DMS79 treated with DMSO at 0.1 percent for 48 hours (cell line): ENCODE results near the gene USH1C.

Source experiments
- DNase-seq: peaks from one replicate; lab custom pipeline; 2025; lab: John Stamatoyannopoulos, UW

USH1C gene

GRCh38 chr11:17526326-17526725, 17.9 kb downstream of the USH1C start:
- DNase-seq: no peak

GRCh38 chr11:17525570-17525969, 18.6 kb downstream of the USH1C start:
- DNase-seq: no peak

- no peak for DNase-seq
These were observed 20.0 kb downstream of the USH1C start for GRCh38 chr11:17524221-17524620.

- DNase-seq: no peak
These were observed 21.6 kb downstream of the USH1C start for GRCh38 chr11:17522655-17523054.

GRCh38 chr11:17521106-17521900, 22.9 kb downstream of the USH1C start:
- no peak for DNase-seq

- DNase-seq: no peak
These were observed 24.9 kb downstream of the USH1C start for GRCh38 chr11:17519061-17519885.

- no peak for DNase-seq
These were observed 25.9 kb downstream of the USH1C start for GRCh38 chr11:17518366-17518765.

- DNase-seq: no peak
These were observed 27.0 kb downstream of the USH1C start for GRCh38 chr11:17517186-17517585.

GRCh38 chr11:17516551-17517150, 27.6 kb downstream of the USH1C start:
- no peak for DNase-seq

- DNase-seq: no peak
These were observed 28.6 kb downstream of the USH1C start for GRCh38 chr11:17515443-17516176.

- no peak for DNase-seq
These were observed 29.7 kb downstream of the USH1C start for GRCh38 chr11:17514476-17514875.

GRCh38 chr11:17513853-17514252, 30.4 kb downstream of the USH1C start:
- DNase-seq: no peak

- no peak for DNase-seq
These were observed 32.1 kb downstream of the USH1C start for GRCh38 chr11:17512101-17512500.

GRCh38 chr11:17511571-17511970, 32.6 kb downstream of the USH1C start:
- no peak for DNase-seq

GRCh38 chr11:17510507-17511206, 33.6 kb downstream of the USH1C start:
- peak; percentile 48 for DNase-seq

GRCh38 chr11:17508791-17509190, 35.4 kb downstream of the USH1C start:
- DNase-seq: no peak

GRCh38 chr11:17508306-17508705, 35.9 kb downstream of the USH1C start:
- no peak for DNase-seq

- DNase-seq: no peak
These were observed 36.4 kb downstream of the USH1C start for GRCh38 chr11:17507773-17508172.

- DNase-seq: no peak
These were observed 37.3 kb downstream of the USH1C start for GRCh38 chr11:17506942-17507341.

- no peak for DNase-seq
These were observed 37.9 kb downstream of the USH1C start for GRCh38 chr11:17506314-17506713.

- DNase-seq: no peak
These were observed 39.1 kb downstream of the USH1C start for GRCh38 chr11:17505146-17505545.
